SK-N-SH (cell line): ENCODE measurements around the gene AKT3. TPM values are rescaled to one million over a fixed set of nuclear protein-coding genes. Genes with fewer than 3 reads are reported as not detected.

Experiments
- CTCF ChIA-PET: fragments of 300-600, 350-600 bp; formaldehyde crosslinking; extraction: SDS; loops from one replicate; lab custom pipeline; 2021; lab: Yijun Ruan, JAX
- POLR2A ChIA-PET: fragments of 350-600 bp; sonication (Branson Sonifier 250); formaldehyde crosslinking; extraction: SDS; loops from one replicate; lab custom pipeline; 2020; ENCODE audit warnings: antibody characterized with exemption, inconsistent platforms; lab: Yijun Ruan, JAX
- DNase-seq: peaks from one replicate; pipeline ENCODE4 v3.0.0; 2012
- H2AFZ ChIP-seq: fragments of 200-600 bp; sonication (generic); 2 replicates; pipeline ENCODE4 v1.8.1; 2016; ENCODE audit warnings: antibody characterized with exemption, mild to moderate bottlenecking, low read depth
- H3F3A ChIP-seq: fragments of 200-600 bp; sonication (generic); replicated peaks from 2 replicates; pipeline ENCODE3; 2016; ENCODE audit warnings: antibody characterized with exemption, mild to moderate bottlenecking; ENCODE audit not compliant: insufficient read depth
- H3K27ac ChIP-seq, 2 experiments: fragments of 200-500 bp in 1 of 2; fragments of 200-600 bp in 1 of 2; sonication (Bioruptor generic) in 1 of 2; sonication (generic), shearing (Covaris generic) in 1 of 2; 2 replicates each; pipeline versions ENCODE4 v1.5.1 to v1.6.1; 2014 to 2016; ENCODE audit warnings: low read depth in 2 of 2, inconsistent platforms in 1 of 2, low read length in 1 of 2, mild to moderate bottlenecking in 1 of 2, mixed read lengths in 1 of 2
- H3K27me3 ChIP-seq: fragments of 200-600 bp; sonication (generic), shearing (Covaris generic); 2 replicates; pipeline ENCODE4 v1.6.1; 2016; ENCODE audit warnings: mixed run types; ENCODE audit not compliant: insufficient read depth
- H3K36me3 ChIP-seq, 2 experiments: fragments of 200-500 bp in 1 of 2; fragments of 200-600 bp in 1 of 2; sonication (Bioruptor generic) in 1 of 2; sonication (generic) in 1 of 2; replicated peaks in 1 of 2; 2 replicates each; pipeline versions ENCODE3 to v1.5.1; 2014 to 2016; ENCODE audit warnings: low read length in 1 of 2, mild to moderate bottlenecking in 1 of 2; ENCODE audit not compliant: insufficient read depth in 2 of 2, control insufficient read depth in 1 of 2
- H3K4me1 ChIP-seq, 2 experiments: fragments of 200-500 bp in 1 of 2; fragments of 200-600 bp in 1 of 2; sonication (Bioruptor generic) in 1 of 2; sonication (generic), shearing (Covaris generic) in 1 of 2; 2 replicates each; pipeline versions ENCODE4 v1.5.1 to v1.6.1; 2014 to 2016; ENCODE audit warnings: low read depth in 1 of 2, low read length in 1 of 2, mixed run types in 1 of 2; ENCODE audit not compliant: insufficient read depth in 2 of 2, control insufficient read depth in 1 of 2
- H3K4me2 ChIP-seq: fragments of 200-600 bp; sonication (generic), shearing (Covaris generic); 2 replicates; pipeline ENCODE4 v1.6.1; 2017; ENCODE audit warnings: mixed run types
- H3K4me3 ChIP-seq, 2 experiments: fragments of 200-500 bp in 1 of 2; fragments of 200-600 bp in 1 of 2; sonication (Bioruptor generic) in 1 of 2; sonication (generic), shearing (Covaris generic) in 1 of 2; 2 replicates each; pipeline versions ENCODE4 v1.5.1 to v1.8.1; 2014 to 2016; ENCODE audit warnings: low read depth in 2 of 2, inconsistent platforms in 1 of 2, low read length in 1 of 2, mild to moderate bottlenecking in 1 of 2, mixed read lengths in 1 of 2, moderate library complexity in 1 of 2
- H3K79me2 ChIP-seq: fragments of 200-600 bp; sonication (generic); 2 replicates; pipeline ENCODE4 v1.8.1; 2017; ENCODE audit warnings: mild to moderate bottlenecking; ENCODE audit not compliant: insufficient read depth
- H3K9ac ChIP-seq: fragments of 200-600 bp; sonication (generic); 2 replicates; pipeline ENCODE4 v1.6.1; 2017; ENCODE audit warnings: mixed run types
- H3K9me2 ChIP-seq: fragments of 200-600 bp; sonication (generic); 2 replicates; pipeline ENCODE4 v1.6.1; 2017; ENCODE audit warnings: mixed run types
- H3K9me3 ChIP-seq: fragments of 200-600 bp; sonication (generic); 2 replicates; pipeline ENCODE4 v1.6.1; 2017; ENCODE audit warnings: mixed run types, mild to moderate bottlenecking, moderate library complexity
- H4K20me1 ChIP-seq: fragments of 200-600 bp; sonication (generic); 2 replicates; pipeline ENCODE4 v1.6.1; 2017; ENCODE audit warnings: mild to moderate bottlenecking, mixed run types; ENCODE audit not compliant: insufficient read depth
- ELF1 ChIP-seq: IDR thresholded peaks from 2 replicates; pipeline ENCODE4 v1.4.0; 2012
- EZH2phosphoT487 ChIP-seq: fragments of 200-600 bp; sonication (generic); IDR thresholded peaks from 2 replicates; pipeline ENCODE4 v1.6.1; 2017; ENCODE audit warnings: low read depth, mixed run types, mild to moderate bottlenecking, antibody characterized with exemption, moderate library complexity, borderline replicate concordance
- FOXJ3 ChIP-seq: sonication (generic); formaldehyde crosslinking; IDR thresholded peaks from 2 replicates; pipeline ENCODE4 v1.5.1; 2020; ENCODE audit warnings: mild to moderate bottlenecking, missing genetic modification reagents
- FOXM1 ChIP-seq: IDR thresholded peaks from 2 replicates; pipeline ENCODE4 v1.4.0; 2012; ENCODE audit warnings: low read depth, mild to moderate bottlenecking
- GABPA ChIP-seq: IDR thresholded peaks from 2 replicates; pipeline ENCODE4 v1.4.0; 2012; ENCODE audit warnings: low read depth, mild to moderate bottlenecking
- GATA2 ChIP-seq: sonication (generic); formaldehyde crosslinking; IDR thresholded peaks from 2 replicates; pipeline ENCODE4 v1.5.0; 2020; ENCODE audit warnings: mild to moderate bottlenecking, missing genetic modification reagents
- JUND ChIP-seq: IDR thresholded peaks from 2 replicates; pipeline ENCODE4 v1.4.0; 2012
- MXI1 ChIP-seq: IDR thresholded peaks from 2 replicates; pipeline ENCODE4 v1.6.1; 2012; ENCODE audit warnings: mild to moderate bottlenecking, low read depth, low read length, improper control_type of control experiment
- NRF1 ChIP-seq: IDR thresholded peaks from 2 replicates; pipeline ENCODE4 v1.6.1; 2012; ENCODE audit warnings: low read depth, mild to moderate bottlenecking, low read length
- RAD21 ChIP-seq: IDR thresholded peaks from 2 replicates; pipeline ENCODE4 v1.6.1; 2012; ENCODE audit warnings: mild to moderate bottlenecking, low read length
- RCOR1 ChIP-seq: fragments of 150-350 bp; IDR thresholded peaks from 2 replicates; pipeline ENCODE4 v1.6.1; 2017; ENCODE audit warnings: antibody characterized with exemption, low read length
- RFX5 ChIP-seq: IDR thresholded peaks from 2 replicates; pipeline ENCODE4 v1.6.1; 2012; ENCODE audit warnings: mild to moderate bottlenecking, improper control_type of control experiment, low read length
- RXRA ChIP-seq: IDR thresholded peaks from 2 replicates; pipeline ENCODE4 v1.4.0; 2012; ENCODE audit warnings: low read depth, mild to moderate bottlenecking, borderline replicate concordance
- SIN3A ChIP-seq: IDR thresholded peaks from 2 replicates; pipeline ENCODE4 v1.6.1; 2012; ENCODE audit warnings: low read depth, mild to moderate bottlenecking, low read length, moderate library complexity, borderline replicate concordance
- SMC3 ChIP-seq: IDR thresholded peaks from 2 replicates; pipeline ENCODE4 v1.6.1; 2012; ENCODE audit warnings: low read depth, low read length, improper control_type of control experiment
- TEAD4 ChIP-seq: IDR thresholded peaks from 2 replicates; pipeline ENCODE4 v1.4.0; 2012; ENCODE audit warnings: mild to moderate bottlenecking, borderline replicate concordance; ENCODE audit not compliant: insufficient read depth
- WGBS: methylation state at CpG from one replicate; pipeline ENCODE4 v1.1.6; 2017; ENCODE audit warnings: low lambda C conversion rate; 5-methylcytosine and 5-hydroxymethylcytosine counted together
- polyA plus RNA-seq, 3 experiments: library from polyadenylated mRNA; depleted of rRNA; stranded (reverse); fragments of >200 nt; gene quantifications; 2 replicates each; pipeline ENCODE4 v1.2.3, GENCODE V29; 2012
- TF ChIP-seq, protein P1 (sequence below): IDR thresholded peaks from 2 replicates; pipeline ENCODE4 v1.4.0; 2012; ENCODE audit warnings: low read depth, borderline replicate concordance
- TF ChIP-seq, protein P2 (sequence below): fragments of 150-350 bp; IDR thresholded peaks from 2 replicates; pipeline ENCODE4 v1.6.1; 2016; ENCODE audit warnings: mild to moderate bottlenecking, low read depth, low read length
- TF ChIP-seq, protein P3 (sequence below): IDR thresholded peaks from 2 replicates; pipeline ENCODE4 v1.4.0; 2012; ENCODE audit warnings: low read depth, borderline replicate concordance

AKT3 gene
- polyA plus RNA-seq, 1 of the 3 experiments (the other 2 are of a cell fraction), result 12.7 TPM

DNA sequence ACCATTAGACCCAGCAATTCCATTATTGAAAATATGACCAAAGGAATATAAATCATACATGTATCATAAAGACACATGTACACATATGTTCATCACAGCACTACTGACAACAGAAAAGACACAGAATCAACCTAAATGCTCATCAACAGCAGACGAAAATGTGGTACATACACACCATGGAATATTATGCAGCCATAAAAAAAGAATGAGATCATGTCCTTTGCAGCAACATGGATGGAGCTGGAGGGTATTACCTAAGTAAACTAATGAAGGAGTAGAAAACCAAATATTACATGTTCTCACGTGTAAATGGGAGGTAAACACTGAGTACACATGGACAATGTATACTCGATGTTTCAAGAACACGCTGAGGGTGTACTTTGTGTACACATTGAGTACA, 15.9 kb downstream of the AKT3 start:
- no peak for TF ChIP-seq SMC3
- TF ChIP-seq, protein P1, sequence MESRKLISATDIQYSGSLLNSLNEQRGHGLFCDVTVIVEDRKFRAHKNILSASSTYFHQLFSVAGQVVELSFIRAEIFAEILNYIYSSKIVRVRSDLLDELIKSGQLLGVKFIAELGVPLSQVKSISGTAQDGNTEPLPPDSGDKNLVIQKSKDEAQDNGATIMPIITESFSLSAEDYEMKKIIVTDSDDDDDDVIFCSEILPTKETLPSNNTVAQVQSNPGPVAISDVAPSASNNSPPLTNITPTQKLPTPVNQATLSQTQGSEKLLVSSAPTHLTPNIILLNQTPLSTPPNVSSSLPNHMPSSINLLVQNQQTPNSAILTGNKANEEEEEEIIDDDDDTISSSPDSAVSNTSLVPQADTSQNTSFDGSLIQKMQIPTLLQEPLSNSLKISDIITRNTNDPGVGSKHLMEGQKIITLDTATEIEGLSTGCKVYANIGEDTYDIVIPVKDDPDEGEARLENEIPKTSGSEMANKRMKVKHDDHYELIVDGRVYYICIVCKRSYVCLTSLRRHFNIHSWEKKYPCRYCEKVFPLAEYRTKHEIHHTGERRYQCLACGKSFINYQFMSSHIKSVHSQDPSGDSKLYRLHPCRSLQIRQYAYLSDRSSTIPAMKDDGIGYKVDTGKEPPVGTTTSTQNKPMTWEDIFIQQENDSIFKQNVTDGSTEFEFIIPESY, result no peak
- no peak for TF ChIP-seq RFX5
- no peak for TF ChIP-seq FOXM1
- TF ChIP-seq NRF1, result no peak
- no peak for TF ChIP-seq TEAD4
- no peak for TF ChIP-seq JUND
- TF ChIP-seq, protein P2, sequence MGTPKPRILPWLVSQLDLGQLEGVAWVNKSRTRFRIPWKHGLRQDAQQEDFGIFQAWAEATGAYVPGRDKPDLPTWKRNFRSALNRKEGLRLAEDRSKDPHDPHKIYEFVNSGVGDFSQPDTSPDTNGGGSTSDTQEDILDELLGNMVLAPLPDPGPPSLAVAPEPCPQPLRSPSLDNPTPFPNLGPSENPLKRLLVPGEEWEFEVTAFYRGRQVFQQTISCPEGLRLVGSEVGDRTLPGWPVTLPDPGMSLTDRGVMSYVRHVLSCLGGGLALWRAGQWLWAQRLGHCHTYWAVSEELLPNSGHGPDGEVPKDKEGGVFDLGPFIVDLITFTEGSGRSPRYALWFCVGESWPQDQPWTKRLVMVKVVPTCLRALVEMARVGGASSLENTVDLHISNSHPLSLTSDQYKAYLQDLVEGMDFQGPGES, result no peak
- TF ChIP-seq RCOR1, result no peak
- no peak for TF ChIP-seq FOXJ3 (CRISPR knock-in tag)
- no peak for TF ChIP-seq GATA2
- TF ChIP-seq RAD21, result no peak
- no peak for TF ChIP-seq SIN3A
- TF ChIP-seq, protein P3, sequence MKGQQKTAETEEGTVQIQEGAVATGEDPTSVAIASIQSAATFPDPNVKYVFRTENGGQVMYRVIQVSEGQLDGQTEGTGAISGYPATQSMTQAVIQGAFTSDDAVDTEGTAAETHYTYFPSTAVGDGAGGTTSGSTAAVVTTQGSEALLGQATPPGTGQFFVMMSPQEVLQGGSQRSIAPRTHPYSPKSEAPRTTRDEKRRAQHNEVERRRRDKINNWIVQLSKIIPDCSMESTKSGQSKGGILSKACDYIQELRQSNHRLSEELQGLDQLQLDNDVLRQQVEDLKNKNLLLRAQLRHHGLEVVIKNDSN, result no peak
- TF ChIP-seq RXRA, result no peak
- TF ChIP-seq GABPA, result no peak
- TF ChIP-seq ELF1, result no peak
- no peak for TF ChIP-seq EZH2phosphoT487
- TF ChIP-seq MXI1, result no peak
- Histone ChIP-seq H3K4me1 (no peaks in the 10 kb centered on the region; a peak in 1 of 4 replicates), H3K27me3 (no peaks in the 10 kb centered on the region), H3K9me3 (peaks cover 20% of the 10 kb centered on the region), H3K9me2 (no peaks in the 10 kb centered on the region), H3K4me2 (no peak overlapping the region), H3K36me3 (peaks cover 14 to 49% of the 10 kb centered on the region in 2 experiments), H3K27ac (no peak overlapping the region), H4K20me1 (peaks cover 9% of the 10 kb centered on the region; the same call in 1 of the 2 replicates), H3K79me2 (peaks cover 100% of the 10 kb centered on the region), H3K4me3 (no peak overlapping the region), H3K9ac (no peak overlapping the region), H2AFZ (no peak overlapping the region), H3F3A (peaks cover 11% of the 10 kb centered on the region)
- CTCF ChIA-PET, result no interaction called here
- WGBS, result 95% methylated on average over 4 of the region's 4 CpGs
- no peak for DNase-seq
- POLR2A ChIA-PET, result no interaction called here
